WTC11 (cell line): ENCODE results near the gene STARD9. TPM values are rescaled to one million over a fixed set of nuclear protein-coding genes. Genes with fewer than 3 reads are reported as not detected.

Source experiments
- ATAC-seq: fragments of 200-7000 bp; cut with Tn5 transposase; 2 replicates; pipeline ENCODE4 v1.10.0; 2021; ENCODE audit warnings: mild to moderate bottlenecking, moderate library complexity
- CTCF ChIA-PET: fragments of 300-600 bp; sonication (Branson Sonifier 250); formaldehyde crosslinking; loops from one replicate; lab custom pipeline; 2021; ENCODE audit warnings: antibody characterized with exemption; lab: Charles Lee
- POLR2A ChIA-PET: fragments of 350-600 bp; sonication (Branson Sonifier 250); formaldehyde crosslinking; loops from one replicate; lab custom pipeline; 2021; ENCODE audit warnings: antibody characterized with exemption; lab: Charles Lee
- DNase-seq: peaks from one replicate; pipeline ENCODE4 v3.0.0; 2021; ENCODE audit warnings: low spot score
- H3K27ac Mint-ChIP-seq: 2 replicates; pipeline ENCODE4 v1.8.0; 2021; ENCODE audit warnings: mixed read lengths
- H3K27me3 Mint-ChIP-seq: 2 replicates; pipeline ENCODE4 v1.8.0; 2021; ENCODE audit warnings: low read depth, mild to moderate bottlenecking, moderate library complexity, mixed read lengths
- H3K36me3 Mint-ChIP-seq: 2 replicates; pipeline ENCODE4 v1.8.0; 2021; ENCODE audit warnings: mixed read lengths
- H3K4me1 Mint-ChIP-seq: 2 replicates; pipeline ENCODE4 v1.8.0; 2022; ENCODE audit warnings: mixed read lengths
- H3K4me3 Mint-ChIP-seq: 2 replicates; pipeline ENCODE4 v1.8.0; 2021; ENCODE audit warnings: mild to moderate bottlenecking, moderate library complexity, mixed read lengths
- H3K9me3 Mint-ChIP-seq: 2 replicates; pipeline ENCODE4 v1.8.0; 2021; ENCODE audit warnings: mixed read lengths
- AFF4 ChIP-seq: sonication (generic); formaldehyde crosslinking; IDR thresholded peaks from 2 replicates; pipeline ENCODE4 v1.8.1; 2023; ENCODE audit warnings: mild to moderate bottlenecking, missing genetic modification reagents, borderline replicate concordance
- AR ChIP-seq: fragments of 250-450 bp; sonication (Bioruptor Pico); IDR thresholded peaks from 2 replicates; pipeline ENCODE4 v1.9.0; 2021; ENCODE audit warnings: mild to moderate bottlenecking
- ARID4B ChIP-seq: sonication (generic); formaldehyde crosslinking; IDR thresholded peaks from 2 replicates; pipeline ENCODE4 v1.8.0; 2023; ENCODE audit warnings: missing genetic modification reagents, mild to moderate bottlenecking, borderline replicate concordance
- CDX4 ChIP-seq: fragments of 250-450 bp; sonication (Bioruptor Pico); IDR thresholded peaks from 2 replicates; pipeline ENCODE4 v1.9.0; 2021; ENCODE audit warnings: moderate library complexity, mild to moderate bottlenecking, inconsistent platforms, borderline replicate concordance
- E2F5 ChIP-seq: sonication (generic); formaldehyde crosslinking; IDR thresholded peaks from 2 replicates; pipeline ENCODE4 v1.8.1; 2022; ENCODE audit warnings: mild to moderate bottlenecking, moderate library complexity, missing genetic modification reagents
- ESRRA ChIP-seq: sonication (generic); formaldehyde crosslinking; IDR thresholded peaks from 2 replicates; pipeline ENCODE4 v1.8.1; 2022; ENCODE audit warnings: mild to moderate bottlenecking, missing genetic modification reagents, borderline replicate concordance
- ETV6 ChIP-seq: sonication (generic); formaldehyde crosslinking; IDR thresholded peaks from 2 replicates; pipeline ENCODE4 v1.8.1; 2022; ENCODE audit warnings: mild to moderate bottlenecking, missing genetic modification reagents
- FOXK1 ChIP-seq: sonication (generic); formaldehyde crosslinking; IDR thresholded peaks from 2 replicates; pipeline ENCODE4 v1.8.0; 2022; ENCODE audit warnings: mild to moderate bottlenecking, moderate library complexity, missing genetic modification reagents
- GABPB1 ChIP-seq: sonication (generic); formaldehyde crosslinking; IDR thresholded peaks from 2 replicates; pipeline ENCODE4 v1.8.1; 2023; ENCODE audit warnings: mild to moderate bottlenecking, missing genetic modification reagents
- MAX ChIP-seq: sonication (generic); formaldehyde crosslinking; IDR thresholded peaks from 2 replicates; pipeline ENCODE4 v1.8.0; 2022; ENCODE audit warnings: mild to moderate bottlenecking, missing genetic modification reagents
- NFYB ChIP-seq: sonication (generic); formaldehyde crosslinking; conservative IDR thresholded peaks from 2 replicates; pipeline ENCODE4 v1.8.0; 2022; ENCODE audit warnings: low read depth, missing genetic modification reagents
- ZBTB43 ChIP-seq: sonication (generic); formaldehyde crosslinking; IDR thresholded peaks from 2 replicates; pipeline ENCODE4 v1.8.1; 2023; ENCODE audit warnings: mild to moderate bottlenecking, missing genetic modification reagents
- ZNF232 ChIP-seq: sonication (generic); formaldehyde crosslinking; IDR thresholded peaks from 2 replicates; pipeline ENCODE4 v1.8.0; 2022; ENCODE audit warnings: mild to moderate bottlenecking, missing genetic modification reagents
- ZNF671 ChIP-seq: fragments of 250-450 bp; sonication (Bioruptor Pico); IDR thresholded peaks from 2 replicates; pipeline ENCODE4 v1.8.0; 2021; ENCODE audit warnings: mild to moderate bottlenecking
- ZSCAN18 ChIP-seq: fragments of 250-450 bp; sonication (Bioruptor Pico); IDR thresholded peaks from 2 replicates; pipeline ENCODE4 v2.1.2; 2022; ENCODE audit warnings: mild to moderate bottlenecking, moderate library complexity
- total RNA-seq: library from RNA; stranded (reverse); gene quantifications from 3 replicates; pipeline ENCODE4 v1.2.3, GENCODE V29; 2021

Gene STARD9
- total RNA-seq, 1 experiment from 2014 or later = 5.7 TPM

GRCh38 chr15:42616107-42616506 lies 40.7 kb downstream of the STARD9 start (continued):
- no peak for TF ChIP-seq E2F5 (CRISPR knock-in tag)
- no peak for TF ChIP-seq NFYB (CRISPR knock-in tag)
- TF ChIP-seq ZNF671 (CRISPR knock-in tag) = no peak
- TF ChIP-seq ZSCAN18 (CRISPR knock-in tag) = no peak
- no peak for TF ChIP-seq ESRRA (CRISPR knock-in tag)
- TF ChIP-seq GABPB1 (CRISPR knock-in tag) = no peak
- TF ChIP-seq AR (CRISPR knock-in tag) = no peak

GRCh38 chr15:42619656-42620371 lies 44.4 kb downstream of the STARD9 start:
- peak; percentile 91 for ATAC-seq
- H3K9me3 Mint-ChIP-seq = no peaks in the 10 kb centered on the region
- TF ChIP-seq CDX4 (CRISPR knock-in tag) (no peak), FOXK1 (CRISPR knock-in tag) (peak; percentile 45; the same call in 1 of the 2 replicates), ZNF232 (CRISPR knock-in tag) (no peak), MAX (0 out of 2 replicates have a peak, but pooled peaks have one; percentile 28)
- TF ChIP-seq, all 79 proteins: peak for 2
- Mint-ChIP-seq H3K27ac (peak overlapping the region; percentile 91), H3K4me1 (peaks cover 26% of the 10 kb centered on the region), H3K27me3 (no peaks in the 10 kb centered on the region), H3K36me3 (no peaks in the 10 kb centered on the region), H3K4me3 (peak overlapping the region; percentile 22)
- ChIA-PET POLR2A (no interaction called here), CTCF (interaction anchor here (0.5 to 1.9 kb wide), 12 partner anchors 12 to 666 kb away, joined by 3 to 16 read pairs (median 4); no protein-coding TSS in a partner anchor)
- DNase-seq = peak; percentile 77

GRCh38 chr15:42621386-42621785 lies 46.0 kb downstream of the STARD9 start:
- H3K27me3 Mint-ChIP-seq = no peaks in the 10 kb centered on the region
- H3K36me3 Mint-ChIP-seq = no peaks in the 10 kb centered on the region
- no peak for TF ChIP-seq ZBTB43 (CRISPR knock-in tag)
- no peak for TF ChIP-seq ARID4B (CRISPR knock-in tag)
- no peak for TF ChIP-seq ETV6 (CRISPR knock-in tag)
- TF ChIP-seq AFF4 = no peak
- no peak overlapping the region for H3K4me3 Mint-ChIP-seq
- ATAC-seq (no peak), DNase-seq (no peak)
- no peaks in the 10 kb centered on the region for H3K9me3 Mint-ChIP-seq
- ChIA-PET POLR2A (no interaction called here), CTCF (no interaction called here)
- no peak overlapping the region for H3K27ac Mint-ChIP-seq
- H3K4me1 Mint-ChIP-seq = peaks cover 26% of the 10 kb centered on the region
